Duodenal mucosa (tissue), 2 donors: ENCODE data around the gene NPBWR2.

ENCODE experiments used
- H3K27ac ChIP-seq: one replicate; pipeline ENCODE4 v1.7.0; 2013; ENCODE audit warnings: low read depth, low read length
- H3K27me3 ChIP-seq, 2 donors: one replicate each; pipeline ENCODE4 v1.7.0; 2013; ENCODE audit warnings: low read length in 2 of 2, control low read depth in 1 of 2; ENCODE audit not compliant: insufficient read depth in 2 of 2, control insufficient read depth in 1 of 2
- H3K36me3 ChIP-seq, 2 donors: one replicate each; pipeline ENCODE4 v1.7.0; 2013; ENCODE audit warnings: low read length in 2 of 2, control low read depth in 1 of 2; ENCODE audit not compliant: insufficient read depth in 2 of 2, control insufficient read depth in 1 of 2
- H3K4me1 ChIP-seq, 2 donors: one replicate each; pipeline ENCODE4 v1.7.0; 2013; ENCODE audit warnings: low read length in 2 of 2, control low read depth in 1 of 2; ENCODE audit not compliant: insufficient read depth in 2 of 2, control insufficient read depth in 1 of 2
- H3K4me3 ChIP-seq, 2 donors: one replicate each; pipeline ENCODE4 v1.7.0; 2013; ENCODE audit warnings: low read length in 2 of 2, low read depth in 1 of 2
- H3K9ac ChIP-seq, 2 donors: one replicate each; pipeline ENCODE4 v1.7.0; 2013; ENCODE audit warnings: low read length in 2 of 2, low read depth in 1 of 2
- H3K9me3 ChIP-seq, 2 donors: one replicate each; pipeline ENCODE4 v1.7.0; 2013; ENCODE audit warnings: low read length in 2 of 2, control low read depth in 1 of 2; ENCODE audit not compliant: control insufficient read depth in 1 of 2

The NPBWR2 gene

DNA sequence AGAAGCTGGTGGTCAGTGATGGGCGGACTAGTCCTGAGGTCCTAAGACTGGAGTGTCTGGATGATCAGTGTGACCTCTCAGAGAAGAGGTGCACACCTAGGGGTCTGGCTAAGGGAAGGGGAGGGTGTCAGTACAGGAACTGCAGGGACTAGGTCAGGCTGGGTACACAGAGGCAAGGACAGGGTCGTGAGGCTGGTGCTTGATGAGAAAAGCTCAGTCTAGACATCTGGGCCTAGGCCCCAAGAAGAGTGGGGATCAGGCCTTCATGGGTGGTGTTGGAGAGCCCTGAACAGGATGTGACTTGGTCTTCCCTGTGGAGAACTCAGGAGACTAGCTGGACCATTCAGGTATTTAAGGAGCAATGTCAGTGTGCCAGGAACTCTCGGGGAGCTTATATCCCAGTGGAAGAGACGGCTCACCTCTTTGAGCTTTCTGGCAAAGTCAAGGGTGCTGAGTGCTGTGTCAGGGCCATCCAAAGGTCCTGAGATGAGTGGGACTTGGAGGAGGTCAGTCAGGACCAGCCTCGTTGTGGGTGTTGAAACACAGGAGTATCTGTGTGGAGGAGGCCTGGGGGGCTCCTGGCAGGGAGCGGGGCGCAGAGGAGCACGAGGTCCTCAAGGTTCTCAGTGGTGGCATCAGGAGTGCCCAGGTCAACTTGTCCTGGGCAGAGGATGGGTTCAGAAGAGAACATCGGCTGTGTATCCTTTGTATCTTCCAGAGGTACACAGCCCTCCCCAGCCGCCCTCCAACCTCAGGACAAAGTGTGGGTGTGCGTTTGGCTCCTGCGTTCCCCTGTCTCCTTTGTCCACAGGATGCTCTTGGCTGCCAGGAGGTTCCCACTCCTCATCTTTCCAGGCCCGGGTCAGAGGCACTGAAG lies 43.6 kb upstream of the NPBWR2 start:
- peaks cover 0 to 4% of the 10 kb centered on the region in 2 donors for H3K27me3 ChIP-seq

DNA sequence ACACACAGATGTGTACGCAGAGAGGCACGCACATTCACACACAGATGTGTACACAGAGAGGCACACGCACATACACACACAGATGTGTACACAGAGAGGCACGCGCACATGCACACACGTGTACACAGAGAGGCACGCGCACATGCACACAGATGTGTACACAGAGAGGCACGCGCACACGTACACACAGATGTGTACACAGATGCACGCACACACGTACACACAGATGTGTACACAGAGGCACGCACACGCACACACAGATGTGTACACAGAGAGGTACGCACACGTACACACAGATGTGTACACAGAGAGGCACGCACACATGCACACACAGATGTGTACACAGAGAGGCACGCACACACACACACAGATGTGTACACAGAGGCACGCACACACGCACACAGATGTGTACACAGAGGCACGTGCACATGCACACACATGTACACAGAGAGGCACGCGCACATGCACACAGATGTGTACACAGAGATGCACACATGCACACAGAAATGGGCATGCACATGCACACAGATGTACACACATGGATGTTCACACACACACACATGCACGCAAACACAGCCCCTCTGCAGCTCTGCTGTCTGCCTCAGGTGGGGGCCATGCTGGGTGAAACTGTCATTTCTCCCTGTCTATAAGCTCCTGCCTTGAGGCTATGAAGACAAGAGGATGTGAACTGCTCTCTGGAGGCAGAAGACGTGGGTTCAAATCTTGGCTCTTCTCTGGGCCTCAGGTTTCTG lies 42.6 kb upstream of the NPBWR2 start:
- no peak overlapping the region for H3K27ac ChIP-seq
- no peaks in the 10 kb centered on the region for H3K36me3 ChIP-seq
- H3K4me3 ChIP-seq: no peak overlapping the region
- no peaks in the 10 kb centered on the region for H3K4me1 ChIP-seq
- H3K9me3 ChIP-seq: peaks cover 8 to 12% of the 10 kb centered on the region in 2 donors
- H3K9ac ChIP-seq: no peak overlapping the region
- peaks cover 0 to 4% of the 10 kb centered on the region in 2 donors for H3K27me3 ChIP-seq

More for the DNA sequence above, 43.6 kb upstream of the NPBWR2 start:
- H3K4me3 ChIP-seq: no peak overlapping the region
- no peaks in the 10 kb centered on the region for H3K4me1 ChIP-seq
- H3K27ac ChIP-seq: no peak overlapping the region
- H3K9me3 ChIP-seq: peaks cover 0 to 4% of the 10 kb centered on the region in 2 donors
- H3K36me3 ChIP-seq: no peaks in the 10 kb centered on the region
- no peak overlapping the region for H3K9ac ChIP-seq

DNA sequence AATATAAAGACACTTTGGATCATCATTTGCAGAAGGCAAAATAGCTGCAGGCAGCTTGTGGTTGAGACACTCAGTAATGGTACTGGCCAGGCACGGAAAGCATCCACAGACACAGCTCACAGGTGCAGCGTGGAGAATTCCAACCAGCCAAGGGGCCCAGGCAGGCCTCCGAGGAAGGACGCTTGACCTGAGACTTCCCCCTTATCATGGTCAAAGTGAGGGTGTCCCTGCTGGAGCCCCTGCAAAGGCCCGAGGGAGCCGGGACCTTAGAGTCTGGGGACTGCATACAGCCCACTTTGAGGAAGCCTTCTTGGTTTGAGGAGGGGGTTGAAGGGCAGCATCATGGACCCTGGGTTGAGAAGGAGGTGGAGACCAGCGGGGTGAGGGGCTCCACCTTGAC lies 41.8 kb upstream of the NPBWR2 start:
- Histone ChIP-seq H3K27me3 (peaks cover 0 to 4% of the 10 kb centered on the region in 2 donors), H3K36me3 (no peaks in the 10 kb centered on the region), H3K9me3 (peaks cover 9 to 20% of the 10 kb centered on the region in 2 donors), H3K27ac (no peak overlapping the region), H3K4me3 (no peak overlapping the region), H3K4me1 (no peaks in the 10 kb centered on the region), H3K9ac (no peak overlapping the region)

DNA sequence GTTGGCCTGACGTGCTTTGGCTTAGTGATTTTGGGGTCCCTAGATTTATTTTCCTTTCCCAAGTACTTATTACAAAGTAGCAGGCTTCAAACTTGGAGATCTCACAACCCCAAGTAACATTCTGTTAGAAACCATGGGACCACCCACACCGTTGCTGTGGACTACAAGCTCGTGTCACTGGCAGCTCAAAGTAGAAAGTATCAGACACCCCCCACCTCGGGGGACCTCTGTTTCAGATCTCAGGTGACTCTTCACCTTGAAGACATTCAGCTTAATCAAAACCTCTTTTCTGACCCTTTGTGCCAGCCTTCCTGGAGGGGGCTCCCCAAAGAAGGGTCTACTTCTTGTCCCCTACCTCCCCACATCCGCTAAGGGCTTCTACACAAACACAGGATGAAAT lies 41.2 kb upstream of the NPBWR2 start:
- H3K27ac ChIP-seq: no peak overlapping the region
- H3K4me3 ChIP-seq: no peak overlapping the region
- no peaks in the 10 kb centered on the region for H3K36me3 ChIP-seq
- no peaks in the 10 kb centered on the region for H3K4me1 ChIP-seq
- peaks cover 0 to 4% of the 10 kb centered on the region in 2 donors for H3K27me3 ChIP-seq
- peaks cover 9 to 21% of the 10 kb centered on the region in 2 donors for H3K9me3 ChIP-seq
- no peak overlapping the region for H3K9ac ChIP-seq

DNA sequence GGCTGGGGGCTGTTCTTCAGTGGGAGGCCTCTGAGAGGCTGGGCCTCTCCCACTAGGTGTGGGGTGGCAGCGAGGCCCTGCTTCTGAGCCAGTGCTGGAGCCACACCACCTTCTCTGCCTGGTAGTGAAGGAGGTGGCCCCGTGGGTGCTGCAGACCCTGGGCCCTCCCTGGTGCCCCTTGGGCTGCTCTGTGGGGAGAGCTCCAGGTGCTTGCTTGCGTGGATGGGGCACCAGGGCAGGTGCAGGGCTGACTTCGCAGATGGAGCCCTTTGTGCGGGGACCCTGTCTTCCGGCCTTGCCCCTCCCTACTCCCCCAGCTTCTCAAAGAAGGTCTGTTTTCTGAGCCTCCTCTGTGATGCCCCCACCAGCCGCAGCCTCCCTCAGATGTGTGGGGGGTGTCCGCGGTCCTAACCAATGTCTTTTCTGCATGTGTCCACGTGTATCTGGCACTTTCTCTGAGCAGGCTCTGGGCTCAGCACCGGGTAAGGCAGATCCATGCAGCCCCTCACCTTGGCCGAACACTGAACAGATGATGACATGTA lies 39.6 kb upstream of the NPBWR2 start:
- Histone ChIP-seq H3K36me3 (no peaks in the 10 kb centered on the region), H3K9ac (no peak overlapping the region), H3K27me3 (peaks cover 0 to 4% of the 10 kb centered on the region in 2 donors), H3K9me3 (peaks cover 9 to 21% of the 10 kb centered on the region in 2 donors), H3K4me1 (no peaks in the 10 kb centered on the region), H3K4me3 (no peak overlapping the region), H3K27ac (no peak overlapping the region)

DNA sequence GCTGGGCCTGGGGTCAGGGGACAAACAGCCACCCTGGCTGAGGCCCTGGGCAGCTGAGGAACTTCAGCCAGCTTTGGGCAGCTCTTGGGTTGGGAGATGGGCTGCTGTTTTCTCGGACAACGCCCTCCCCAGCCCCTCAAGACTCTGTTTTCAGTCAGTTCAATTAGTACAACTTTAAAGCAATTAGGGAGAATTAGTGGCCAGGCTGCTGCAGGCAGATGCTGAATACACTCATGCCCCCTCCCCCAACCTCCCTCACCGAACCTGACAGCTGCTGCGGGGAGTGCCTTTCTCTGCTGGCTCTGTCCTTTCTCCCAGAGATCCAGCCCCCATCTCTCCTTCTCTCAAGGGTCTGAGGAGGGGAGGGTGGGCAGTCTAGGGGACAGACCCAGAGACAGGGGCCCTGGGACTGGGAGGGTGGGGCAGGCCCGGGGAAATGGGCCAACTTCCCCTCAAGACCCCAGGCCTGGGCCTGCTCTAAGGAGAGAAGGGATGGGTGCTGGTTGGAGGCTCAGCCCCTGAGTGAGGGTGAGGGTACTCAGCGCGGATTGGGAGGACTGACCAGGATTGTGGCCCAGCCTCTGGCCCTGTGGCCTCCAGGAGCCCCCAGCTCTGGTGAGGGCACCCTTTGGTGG lies 39.1 kb upstream of the NPBWR2 start:
- H3K4me3 ChIP-seq: no peak overlapping the region
- no peaks in the 10 kb centered on the region for H3K36me3 ChIP-seq
- H3K27me3 ChIP-seq: peaks cover 0 to 4% of the 10 kb centered on the region in 2 donors
- no peak overlapping the region for H3K9ac ChIP-seq
- H3K9me3 ChIP-seq: peaks cover 9 to 21% of the 10 kb centered on the region in 2 donors
- no peak overlapping the region for H3K27ac ChIP-seq
- no peaks in the 10 kb centered on the region for H3K4me1 ChIP-seq

DNA sequence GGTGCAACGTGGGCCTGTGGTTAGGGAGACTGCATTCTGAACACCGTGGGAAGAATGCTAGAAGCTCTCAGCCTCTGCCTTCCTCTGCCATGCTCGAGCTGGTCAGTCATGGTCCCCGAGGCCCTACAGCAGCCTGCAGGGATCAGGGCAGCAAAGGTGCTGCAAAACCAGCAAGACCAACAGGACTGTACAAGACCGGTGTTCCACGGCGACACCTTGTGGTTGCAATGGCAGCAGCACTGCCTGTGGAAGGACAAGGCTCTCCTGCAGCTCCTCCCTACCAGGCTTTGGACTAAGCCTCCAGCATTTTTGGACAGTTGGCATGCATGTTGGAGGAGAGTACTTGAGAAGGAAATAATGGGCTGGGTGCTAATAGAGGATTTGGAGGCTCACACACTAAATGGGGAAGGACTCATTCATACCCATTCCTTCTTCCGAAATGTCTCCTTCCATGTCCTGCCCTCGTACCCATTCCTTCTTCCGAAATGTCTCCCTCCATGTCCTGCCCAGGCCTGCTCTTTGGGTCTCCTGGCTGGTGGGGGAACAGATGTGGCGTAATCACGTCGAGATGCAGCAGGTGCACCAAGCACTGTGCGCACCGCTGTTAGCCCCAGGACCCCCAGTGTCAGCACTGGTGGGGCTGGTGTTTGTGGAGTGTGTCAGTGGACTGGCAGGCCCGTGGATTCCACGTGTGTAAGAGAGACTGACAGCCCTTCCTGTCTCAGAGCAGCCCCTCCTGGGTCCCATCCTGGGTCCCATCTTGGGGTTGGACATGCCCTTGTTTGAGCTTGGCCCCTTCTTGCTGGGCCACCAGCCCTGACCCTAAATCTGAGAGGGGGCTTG lies 38.3 kb upstream of the NPBWR2 start:
- no peaks in the 10 kb centered on the region for H3K4me1 ChIP-seq
- H3K4me3 ChIP-seq: no peak overlapping the region
- peaks cover 9 to 21% of the 10 kb centered on the region in 2 donors for H3K9me3 ChIP-seq
- H3K9ac ChIP-seq: no peak overlapping the region
- no peak overlapping the region for H3K27ac ChIP-seq
- no peaks in the 10 kb centered on the region for H3K36me3 ChIP-seq
- H3K27me3 ChIP-seq: peaks cover 0 to 4% of the 10 kb centered on the region in 2 donors

DNA sequence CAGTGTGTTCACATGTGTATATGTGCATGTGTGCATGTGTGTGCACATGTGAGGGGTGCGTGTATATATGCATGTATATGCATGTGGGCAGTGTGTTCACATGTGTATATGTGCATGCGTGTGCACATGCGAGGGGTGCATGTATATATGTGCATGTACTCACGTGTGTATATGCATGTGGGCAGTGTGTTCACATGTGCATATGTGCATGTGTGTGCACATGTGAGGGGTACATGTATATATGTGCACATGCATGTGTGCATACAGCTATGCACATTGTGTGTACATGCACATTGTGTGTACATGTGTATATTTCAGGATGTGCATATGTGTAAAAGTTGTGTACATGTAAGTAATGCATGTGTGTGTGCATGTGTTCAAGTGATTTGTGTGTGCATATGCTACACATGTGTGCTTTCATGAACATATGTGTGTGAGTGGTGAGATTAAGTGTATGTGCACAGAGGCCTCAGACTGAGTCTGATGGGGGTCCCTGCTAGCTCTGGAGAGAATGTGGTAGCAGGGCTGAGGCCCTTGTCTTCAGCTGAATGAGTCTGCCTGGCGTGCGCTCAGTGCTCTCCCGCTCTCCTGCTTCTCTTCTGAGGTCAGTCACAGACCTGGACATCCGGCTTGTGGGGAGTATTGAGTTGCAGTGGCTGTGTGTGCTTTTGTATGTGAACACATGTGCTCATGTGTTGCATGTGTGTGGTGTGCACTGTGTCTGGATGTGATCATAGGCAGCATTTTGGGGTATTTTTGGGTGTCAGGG lies 37.0 kb upstream of the NPBWR2 start:
- Histone ChIP-seq H3K27me3 (peaks cover 0 to 7% of the 10 kb centered on the region in 2 donors), H3K9ac (no peak overlapping the region), H3K27ac (no peak overlapping the region), H3K4me3 (no peak overlapping the region), H3K9me3 (peaks cover 9 to 17% of the 10 kb centered on the region in 2 donors), H3K36me3 (no peaks in the 10 kb centered on the region), H3K4me1 (no peaks in the 10 kb centered on the region)
